Calu3 (cell line): Measurements from ENCODE around the gene KDM5C. TPM values are rescaled to one million over a fixed set of nuclear protein-coding genes. Genes with fewer than 3 reads are reported as not detected.

Experiments used
- BruUV-seq: library from RNA; stranded (reverse); fragments of 400-500 nt; replicated peaks from 2 replicates; lab custom pipeline; 2021; lab: Mats Ljungman, UMichigan
- CTCF ChIA-PET: fragments of 300-600 bp; sonication (Branson Sonifier 250); formaldehyde crosslinking; loops from one replicate; lab custom pipeline; 2022; ENCODE audit warnings: antibody characterized with exemption; lab: Charles Lee
- DNase-seq: peaks from one replicate; pipeline ENCODE4 v3.0.0; 2022
- H3K27ac Mint-ChIP-seq: one replicate; pipeline ENCODE4 v1.8.0; 2022; ENCODE audit warnings: mixed read lengths; ENCODE audit not compliant: unreplicated experiment
- H3K27me3 Mint-ChIP-seq: one replicate; pipeline ENCODE4 v1.8.0; 2022; ENCODE audit warnings: mixed read lengths; ENCODE audit not compliant: unreplicated experiment
- H3K36me3 Mint-ChIP-seq: one replicate; pipeline ENCODE4 v1.8.0; 2022; ENCODE audit warnings: mild to moderate bottlenecking, moderate library complexity, mixed read lengths; ENCODE audit not compliant: insufficient read depth, unreplicated experiment
- H3K4me1 Mint-ChIP-seq: one replicate; pipeline ENCODE4 v1.8.0; 2022; ENCODE audit warnings: mild to moderate bottlenecking, low read depth, mixed read lengths; ENCODE audit not compliant: unreplicated experiment
- H3K4me3 Mint-ChIP-seq: one replicate; pipeline ENCODE4 v1.8.0; 2022; ENCODE audit warnings: mild to moderate bottlenecking, low read depth, moderate library complexity, mixed read lengths; ENCODE audit not compliant: unreplicated experiment
- H3K9me3 Mint-ChIP-seq: one replicate; pipeline ENCODE4 v1.8.0; 2022; ENCODE audit warnings: low read depth, mixed read lengths; ENCODE audit not compliant: unreplicated experiment
- intact Hi-C: fragments of 100-400 bp; cut with micrococcal nuclease; formaldehyde crosslinking; loops from one replicate; pipeline ENCODE4 v1.10.0; 2022; ENCODE audit not compliant: unreplicated experiment
- total RNA-seq: library from RNA; stranded (reverse); gene quantifications from 2 replicates; pipeline ENCODE4 v1.2.3, GENCODE V29; 2022
- TF ChIP-seq, protein P1 (sequence below): fragments of 200-600 bp; IDR thresholded peaks from one replicate; pipeline ENCODE4 v1.8.0; 2022; ENCODE audit warnings: antibody characterized with exemption; ENCODE audit not compliant: unreplicated experiment

Gene KDM5C
- total RNA-seq, 1 experiment from 2014 or later = 98.4 TPM

DNA sequence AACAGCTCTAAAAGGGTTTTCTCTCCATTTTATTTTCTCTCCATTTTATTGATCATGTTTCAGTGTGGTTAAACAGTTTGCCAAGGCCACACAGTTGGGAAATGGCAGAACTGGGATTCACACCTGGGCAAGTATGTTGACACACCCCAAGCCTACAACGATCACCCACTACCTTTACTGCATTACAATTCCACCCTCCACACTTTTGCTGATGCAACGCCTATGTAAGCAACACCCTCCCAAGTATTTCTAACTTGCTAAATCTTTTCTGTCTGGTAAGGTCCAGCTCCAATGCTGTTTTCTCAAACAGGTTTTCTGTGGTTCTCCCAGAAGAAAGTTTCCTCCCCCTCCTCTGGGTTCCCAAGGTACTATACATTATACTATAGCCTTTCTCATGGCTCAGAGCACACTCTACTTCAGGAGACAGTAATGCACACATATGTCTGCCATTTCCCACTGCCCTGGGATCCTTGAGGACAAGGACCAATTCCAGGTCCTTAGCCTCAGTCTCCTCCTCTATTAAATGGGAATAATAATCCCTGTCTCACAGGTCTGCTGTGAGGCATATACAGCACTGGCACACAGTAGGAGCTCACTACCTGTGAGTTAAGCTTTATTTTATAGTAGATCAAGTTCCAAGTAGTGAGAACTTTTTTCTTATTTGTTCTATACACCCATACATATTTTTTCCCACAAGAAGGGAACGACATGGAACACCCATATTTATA is 28.4 kb upstream of the KDM5C start:
- H3K27ac Mint-ChIP-seq = peak overlapping the region; percentile 23

DNA sequence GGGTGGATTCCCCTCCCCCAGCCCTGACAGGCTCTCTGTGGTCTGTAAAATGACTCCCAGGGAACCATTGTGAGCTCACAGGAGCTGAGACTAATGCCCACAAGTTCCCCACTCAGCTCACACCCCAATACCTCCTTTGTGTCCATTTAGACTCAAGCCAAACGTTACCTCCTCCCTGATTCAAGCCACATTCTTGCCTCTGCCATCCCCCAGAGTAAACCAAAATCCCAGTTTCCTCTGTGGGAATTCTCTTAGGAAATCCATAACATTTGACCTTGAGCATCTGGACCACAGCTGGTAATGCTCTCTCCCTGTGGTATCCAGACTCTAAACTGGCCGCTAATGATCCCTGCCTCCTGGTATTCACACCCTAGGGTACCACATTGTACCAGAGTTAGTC is 26.3 kb upstream of the KDM5C start:
- intact Hi-C loops = no loop called here
- H3K36me3 Mint-ChIP-seq = no peaks in the 10 kb centered on the region

More for the DNA sequence above, 28.4 kb upstream of the KDM5C start:
- H3K9me3 Mint-ChIP-seq = no peaks in the 10 kb centered on the region
- intact Hi-C loops = no loop called here
- no peak overlapping the region for H3K4me3 Mint-ChIP-seq
- DNase-seq = no peak
- TF ChIP-seq, protein P1, sequence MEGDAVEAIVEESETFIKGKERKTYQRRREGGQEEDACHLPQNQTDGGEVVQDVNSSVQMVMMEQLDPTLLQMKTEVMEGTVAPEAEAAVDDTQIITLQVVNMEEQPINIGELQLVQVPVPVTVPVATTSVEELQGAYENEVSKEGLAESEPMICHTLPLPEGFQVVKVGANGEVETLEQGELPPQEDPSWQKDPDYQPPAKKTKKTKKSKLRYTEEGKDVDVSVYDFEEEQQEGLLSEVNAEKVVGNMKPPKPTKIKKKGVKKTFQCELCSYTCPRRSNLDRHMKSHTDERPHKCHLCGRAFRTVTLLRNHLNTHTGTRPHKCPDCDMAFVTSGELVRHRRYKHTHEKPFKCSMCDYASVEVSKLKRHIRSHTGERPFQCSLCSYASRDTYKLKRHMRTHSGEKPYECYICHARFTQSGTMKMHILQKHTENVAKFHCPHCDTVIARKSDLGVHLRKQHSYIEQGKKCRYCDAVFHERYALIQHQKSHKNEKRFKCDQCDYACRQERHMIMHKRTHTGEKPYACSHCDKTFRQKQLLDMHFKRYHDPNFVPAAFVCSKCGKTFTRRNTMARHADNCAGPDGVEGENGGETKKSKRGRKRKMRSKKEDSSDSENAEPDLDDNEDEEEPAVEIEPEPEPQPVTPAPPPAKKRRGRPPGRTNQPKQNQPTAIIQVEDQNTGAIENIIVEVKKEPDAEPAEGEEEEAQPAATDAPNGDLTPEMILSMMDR = no peak
- H3K36me3 Mint-ChIP-seq = no peaks in the 10 kb centered on the region
- no TSS peak for BruUV-seq
- H3K27me3 Mint-ChIP-seq = no peaks in the 10 kb centered on the region
- H3K4me1 Mint-ChIP-seq = peaks cover 6% of the 10 kb centered on the region
- CTCF ChIA-PET = no interaction called here

DNA sequence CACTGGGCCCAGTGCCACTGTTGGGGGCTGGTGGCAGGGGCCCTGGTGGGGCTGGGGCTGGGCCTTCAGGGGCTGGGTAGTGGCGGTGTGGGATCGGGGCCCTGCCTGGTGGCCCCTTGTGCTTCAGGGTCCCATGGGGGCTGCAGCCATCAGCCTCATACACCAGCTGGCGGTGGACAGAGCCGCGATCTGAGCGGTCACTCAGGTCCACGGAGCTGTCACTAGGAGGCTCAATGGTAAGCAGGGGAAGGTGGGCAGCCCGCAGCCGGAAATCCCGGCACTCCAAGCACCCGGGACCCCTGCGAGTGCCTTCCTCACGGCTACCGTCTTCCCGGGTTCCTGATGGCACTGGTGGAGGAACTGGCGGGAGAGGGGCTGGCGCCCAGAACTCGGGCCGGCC is 25.5 kb upstream of the KDM5C start:
- DNase-seq = no peak
- intact Hi-C loops = no loop called here
- BruUV-seq = no TSS peak
- H3K4me1 Mint-ChIP-seq = peaks cover 6% of the 10 kb centered on the region
- no peaks in the 10 kb centered on the region for H3K27me3 Mint-ChIP-seq
- H3K27ac Mint-ChIP-seq = no peak overlapping the region
- CTCF ChIA-PET = no interaction called here
- H3K4me3 Mint-ChIP-seq = no peak overlapping the region
- TF ChIP-seq, protein P1 = no peak
- H3K36me3 Mint-ChIP-seq = no peaks in the 10 kb centered on the region
- H3K9me3 Mint-ChIP-seq = no peaks in the 10 kb centered on the region

More for the DNA sequence above, 26.3 kb upstream of the KDM5C start:
- Mint-ChIP-seq H3K27me3 (no peaks in the 10 kb centered on the region), H3K27ac (no peak overlapping the region), H3K4me1 (peaks cover 6% of the 10 kb centered on the region), H3K9me3 (no peaks in the 10 kb centered on the region), H3K4me3 (no peak overlapping the region)
- CTCF ChIA-PET = no interaction called here
- TF ChIP-seq, protein P1 = no peak
- no TSS peak for BruUV-seq
- no peak for DNase-seq

DNA sequence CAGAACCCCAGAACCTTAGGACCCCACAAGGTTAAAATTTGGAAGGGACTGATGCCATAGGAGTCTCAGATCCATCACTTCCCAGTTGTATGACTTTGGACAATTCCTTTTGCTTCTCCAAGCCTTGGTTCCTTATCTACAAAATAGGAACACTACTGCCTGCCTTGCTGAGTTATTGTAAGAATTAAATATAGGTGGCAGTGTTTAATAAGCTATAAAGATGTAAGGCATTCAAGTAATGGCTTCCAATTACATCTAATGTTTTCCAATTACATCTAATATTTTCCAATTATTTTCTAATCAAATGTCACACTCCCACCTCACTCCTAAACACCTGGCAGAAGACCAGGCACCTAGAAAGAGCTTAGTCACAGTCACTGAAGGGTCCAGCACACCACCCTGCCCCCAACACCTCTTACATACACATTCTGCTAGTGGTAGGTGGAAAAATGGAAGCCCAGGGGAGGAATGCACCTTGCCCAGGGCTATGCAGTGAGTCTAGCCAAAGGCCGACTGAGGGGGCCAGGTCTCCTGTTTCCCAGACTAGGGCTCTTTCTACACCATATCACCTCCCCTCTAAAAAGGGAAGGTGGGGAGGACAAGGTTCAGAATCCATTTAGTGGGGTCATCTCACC is 24.5 kb upstream of the KDM5C start:
- TF ChIP-seq, protein P1 = no peak
- H3K4me3 Mint-ChIP-seq = no peak overlapping the region
- BruUV-seq = no TSS peak
- peaks cover 6% of the 10 kb centered on the region for H3K4me1 Mint-ChIP-seq
- no peaks in the 10 kb centered on the region for H3K36me3 Mint-ChIP-seq
- H3K9me3 Mint-ChIP-seq = no peaks in the 10 kb centered on the region
- DNase-seq = no peak
- CTCF ChIA-PET = interaction anchor here (0.6 to 0.8 kb wide), 2 partner anchors 13 to 66 kb away, joined by 3 to 4 read pairs; no protein-coding TSS in a partner anchor
- no peak overlapping the region for H3K27ac Mint-ChIP-seq
- intact Hi-C loops = no loop called here
- H3K27me3 Mint-ChIP-seq = no peaks in the 10 kb centered on the region
